WTC11 (cell line): ENCODE results near the gene PATE2.

Experiments used
- ARID4B ChIP-seq: sonication (generic); formaldehyde crosslinking; IDR thresholded peaks from 2 replicates; pipeline ENCODE4 v1.8.0; 2023; ENCODE audit warnings: missing genetic modification reagents, mild to moderate bottlenecking, borderline replicate concordance
- CTCF ChIP-seq: fragments of 200-600 bp; IDR thresholded peaks from 2 replicates; pipeline ENCODE4 v1.8.0; 2022; ENCODE audit warnings: antibody characterized with exemption
- ESRRA ChIP-seq: sonication (generic); formaldehyde crosslinking; IDR thresholded peaks from 2 replicates; pipeline ENCODE4 v1.8.1; 2022; ENCODE audit warnings: mild to moderate bottlenecking, missing genetic modification reagents, borderline replicate concordance
- FOXJ3 ChIP-seq: sonication (generic); formaldehyde crosslinking; IDR thresholded peaks from 2 replicates; pipeline ENCODE4 v1.9.0; 2021; ENCODE audit warnings: missing genetic modification reagents, mild to moderate bottlenecking, borderline replicate concordance
- MAX ChIP-seq: sonication (generic); formaldehyde crosslinking; IDR thresholded peaks from 2 replicates; pipeline ENCODE4 v1.8.0; 2022; ENCODE audit warnings: mild to moderate bottlenecking, missing genetic modification reagents
- NFE2L1 ChIP-seq: sonication (generic); formaldehyde crosslinking; IDR thresholded peaks from 2 replicates; pipeline ENCODE4 v1.8.1; 2023; ENCODE audit warnings: missing genetic modification reagents
- SMAD3 ChIP-seq: sonication (generic); formaldehyde crosslinking; IDR thresholded peaks from 2 replicates; pipeline ENCODE4 v1.8.0; 2022; ENCODE audit warnings: missing genetic modification reagents, mild to moderate bottlenecking, borderline replicate concordance
- SP1 ChIP-seq: sonication (generic); formaldehyde crosslinking; conservative IDR thresholded peaks from 2 replicates; pipeline ENCODE4 v1.8.1; 2022; ENCODE audit warnings: missing genetic modification reagents
- TCF7 ChIP-seq: sonication (generic); formaldehyde crosslinking; IDR thresholded peaks from 2 replicates; pipeline ENCODE4 v1.8.0; 2022; ENCODE audit warnings: mild to moderate bottlenecking, low read depth, missing genetic modification reagents, moderate library complexity
- TEAD4 ChIP-seq: sonication (generic); formaldehyde crosslinking; IDR thresholded peaks from 2 replicates; pipeline ENCODE4 v1.8.0; 2022; ENCODE audit warnings: mild to moderate bottlenecking, missing genetic modification reagents
- ZMAT4 ChIP-seq: fragments of 250-450 bp; sonication (Bioruptor Pico); IDR thresholded peaks from 2 replicates; pipeline ENCODE4 v1.9.0; 2021; ENCODE audit warnings: mild to moderate bottlenecking
- ZNF281 ChIP-seq: sonication (generic); formaldehyde crosslinking; IDR thresholded peaks from 2 replicates; pipeline ENCODE4 v1.8.0; 2023; ENCODE audit warnings: mild to moderate bottlenecking, missing genetic modification reagents
- ZNF317 ChIP-seq: sonication (generic); formaldehyde crosslinking; IDR thresholded peaks from 2 replicates; pipeline ENCODE4 v1.8.1; 2023; ENCODE audit warnings: low read depth, mild to moderate bottlenecking, moderate library complexity, missing genetic modification reagents, borderline replicate concordance
- ZNF512 ChIP-seq: sonication (generic); formaldehyde crosslinking; IDR thresholded peaks from 2 replicates; pipeline ENCODE4 v1.8.1; 2022; ENCODE audit warnings: missing genetic modification reagents, borderline replicate concordance

GRCh38 chr11:125799808-125800207 is 21.2 kb upstream of the PATE2 start:
- no peak for TF ChIP-seq ESRRA (CRISPR knock-in tag)
- TF ChIP-seq SMAD3 (CRISPR knock-in tag): no peak
- TF ChIP-seq CTCF: no peak
- no peak for TF ChIP-seq ZNF317 (CRISPR knock-in tag)
- TF ChIP-seq ARID4B: no peak
- no peak for TF ChIP-seq ZNF512
- TF ChIP-seq MAX (CRISPR knock-in tag): no peak
- TF ChIP-seq TEAD4 (CRISPR knock-in tag): no peak
- no peak for TF ChIP-seq SP1
- TF ChIP-seq ZMAT4 (CRISPR knock-in tag): no peak
- TF ChIP-seq ZNF281: no peak
- TF ChIP-seq FOXJ3: no peak
- no peak for TF ChIP-seq NFE2L1 (CRISPR knock-in tag)
- no peak for TF ChIP-seq TCF7 (CRISPR knock-in tag)
